Stimulated activated CD8-positive, alpha-beta memory T cell treated with anti-CD3 and anti-CD28 coated beads, Interleukin-4, amount 100 ng/mL, for 24 hours (primary cell): ENCODE data around the gene HAL.
"Not testable (repeated sequence)": the region's sequence is repeated elsewhere in the genome, so short reads cannot be mapped to it uniquely, and the experiment has no call there.

Experiments
- DNase-seq: peaks from one replicate; pipeline ENCODE4 v3.0.0-alpha.2; 2020; ENCODE audit warnings: low read depth

Gene HAL

DNA sequence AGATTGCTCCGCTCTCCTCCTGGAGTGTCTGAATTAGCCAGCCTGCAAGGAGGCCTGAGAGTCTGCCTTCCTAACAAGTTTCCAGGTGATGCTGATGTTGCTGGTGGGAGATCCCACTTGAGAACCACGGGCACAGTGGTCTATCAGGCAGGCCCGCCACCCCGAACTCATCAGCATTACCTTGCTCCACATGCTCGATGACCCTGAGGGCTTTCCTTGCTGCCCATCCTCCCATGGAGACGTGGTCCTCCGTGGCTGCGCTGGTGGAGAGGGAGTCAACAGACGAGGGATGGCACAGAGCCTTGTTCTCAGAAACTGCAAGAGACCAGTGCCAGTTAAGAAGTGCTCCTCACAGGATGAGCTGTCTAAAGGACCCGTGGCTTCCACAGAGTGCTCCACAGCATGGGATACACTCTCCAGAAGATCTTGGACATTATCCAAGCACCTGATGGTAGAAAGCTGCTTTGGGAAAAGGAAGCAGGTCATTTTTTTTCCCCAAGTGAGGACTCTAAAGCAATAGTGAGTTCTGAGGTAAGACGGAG lies 18.3 kb downstream of the HAL start:
- no peak for DNase-seq

DNA sequence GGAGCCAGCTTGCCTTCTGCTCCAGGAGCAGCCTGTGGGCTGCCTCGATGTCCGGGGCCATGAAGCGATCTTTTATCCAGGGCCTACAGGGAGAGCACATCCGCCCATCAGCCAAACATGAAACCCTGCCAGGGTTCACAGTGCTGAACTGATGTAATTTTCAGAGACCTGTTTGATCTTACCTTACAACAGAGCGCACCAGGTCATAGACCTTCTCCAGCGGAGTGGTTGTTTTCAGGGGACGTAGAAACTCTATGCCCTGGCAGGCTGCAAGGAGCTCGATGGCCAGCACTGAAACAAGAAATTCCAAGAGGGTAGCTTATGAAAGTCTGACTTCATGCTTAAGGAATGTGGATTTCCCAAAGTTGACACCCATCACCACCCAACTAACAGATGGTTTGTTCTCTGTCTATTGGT lies 19.7 kb downstream of the HAL start:
- no peak for DNase-seq

DNA sequence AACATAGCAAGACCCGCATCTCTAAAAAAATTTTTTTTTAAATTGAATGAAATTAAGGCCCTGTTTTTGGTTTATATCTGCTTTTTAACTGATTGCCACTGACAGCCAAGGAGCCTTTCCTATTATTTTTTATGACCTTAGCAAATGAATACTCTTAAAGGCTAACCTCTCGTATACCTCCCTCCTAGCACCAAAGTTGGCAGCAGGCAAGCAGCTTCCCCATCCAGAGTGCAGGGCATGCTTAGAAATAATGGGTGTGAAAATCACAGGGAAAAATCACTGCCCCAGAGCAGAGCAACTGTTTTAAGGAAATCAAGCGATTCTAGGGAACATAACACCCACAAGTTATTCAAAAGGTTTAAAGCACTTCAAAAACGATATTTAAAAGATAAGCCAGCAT lies 20.7 kb downstream of the HAL start:
- no peak for DNase-seq

- DNase-seq, result no peak
Observed at GRCh38 chr12:95974358-95974757, 21.8 kb downstream of the HAL start.

DNA sequence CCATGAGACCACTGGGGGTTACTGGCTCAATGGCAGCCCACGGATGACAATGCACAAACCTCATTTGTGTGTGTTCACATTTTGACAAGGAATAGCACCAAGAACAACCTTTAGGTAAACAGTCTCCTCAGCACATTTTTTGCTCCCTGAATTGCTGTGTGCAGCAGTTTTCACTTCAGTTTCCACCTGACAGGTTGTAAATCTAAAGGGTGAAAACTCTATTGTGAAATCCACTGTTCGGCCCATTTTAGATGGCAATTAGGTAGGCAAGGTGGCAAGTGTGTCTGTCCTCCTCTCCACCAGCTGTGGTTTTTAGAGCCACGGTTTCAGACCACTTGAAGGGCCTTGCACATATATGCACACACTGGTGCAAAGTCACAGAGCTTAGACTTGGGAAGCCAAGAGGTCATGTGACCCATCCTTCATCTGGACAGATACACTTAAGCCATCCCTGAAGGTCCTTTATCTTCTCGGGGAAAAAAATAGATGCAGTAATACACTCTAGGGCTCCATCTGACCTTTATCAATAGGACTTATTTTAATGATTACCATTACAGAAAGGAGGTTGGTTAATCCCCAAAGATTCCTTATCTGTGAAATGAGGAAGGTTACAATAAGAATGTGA lies 23.2 kb downstream of the HAL start:
- DNase-seq, result no peak

GRCh38 chr12:95970905-95971304 lies 25.2 kb downstream of the HAL start:
- no peak for DNase-seq

- DNase-seq, result not testable (repeated sequence)
Observed at GRCh38 chr12:95969116-95969515, 27.0 kb downstream of the HAL start.

DNA sequence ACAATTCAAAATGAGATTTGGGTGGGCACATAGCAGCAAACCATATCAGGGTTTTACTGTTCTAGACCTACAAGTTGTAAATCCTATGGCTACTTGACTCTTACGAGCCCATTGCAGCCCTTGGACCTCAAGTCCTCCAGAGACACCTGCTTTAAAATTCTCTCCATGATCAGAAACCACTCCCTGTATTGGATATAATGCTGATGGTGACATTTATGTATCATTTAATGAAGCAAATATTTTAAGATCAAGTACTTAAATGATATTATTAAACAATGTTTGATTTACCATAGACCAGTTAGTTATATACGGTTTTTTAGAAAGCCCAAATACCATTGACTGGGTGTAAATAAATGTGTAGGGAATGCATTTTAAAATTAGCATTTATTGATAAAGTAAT lies 28.8 kb downstream of the HAL start:
- DNase-seq, result no peak

- DNase-seq, result no peak
Observed at GRCh38 chr12:95966287-95966870, 29.8 kb downstream of the HAL start.

GRCh38 chr12:95963096-95963495 lies 33.0 kb downstream of the HAL start:
- DNase-seq, result no peak

DNA sequence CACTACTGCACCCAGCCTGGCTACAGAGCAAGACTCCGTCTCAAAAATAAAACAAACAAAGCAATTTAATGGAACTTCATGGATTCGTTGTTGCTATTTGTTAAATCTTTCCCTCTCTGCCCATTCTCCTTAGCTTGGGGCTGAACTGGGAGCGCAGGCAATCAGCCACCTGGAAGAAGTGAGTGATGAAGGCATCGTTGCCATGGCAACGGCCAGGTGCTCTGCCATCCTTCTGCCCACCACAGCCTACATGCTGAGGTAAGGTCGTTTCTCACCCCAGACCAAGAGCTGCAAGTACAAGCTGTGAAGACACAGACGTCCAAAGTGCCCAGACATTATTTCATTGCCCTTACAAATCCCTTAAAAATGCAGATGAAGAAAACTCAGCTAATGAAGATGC lies 33.9 kb downstream of the HAL start:
- DNase-seq, result no peak

- DNase-seq, result no peak
Observed at GRCh38 chr12:95960241-95960640, 35.9 kb downstream of the HAL start.

- DNase-seq, result no peak
Observed at GRCh38 chr12:95959107-95959506, 37.0 kb downstream of the HAL start.

DNA sequence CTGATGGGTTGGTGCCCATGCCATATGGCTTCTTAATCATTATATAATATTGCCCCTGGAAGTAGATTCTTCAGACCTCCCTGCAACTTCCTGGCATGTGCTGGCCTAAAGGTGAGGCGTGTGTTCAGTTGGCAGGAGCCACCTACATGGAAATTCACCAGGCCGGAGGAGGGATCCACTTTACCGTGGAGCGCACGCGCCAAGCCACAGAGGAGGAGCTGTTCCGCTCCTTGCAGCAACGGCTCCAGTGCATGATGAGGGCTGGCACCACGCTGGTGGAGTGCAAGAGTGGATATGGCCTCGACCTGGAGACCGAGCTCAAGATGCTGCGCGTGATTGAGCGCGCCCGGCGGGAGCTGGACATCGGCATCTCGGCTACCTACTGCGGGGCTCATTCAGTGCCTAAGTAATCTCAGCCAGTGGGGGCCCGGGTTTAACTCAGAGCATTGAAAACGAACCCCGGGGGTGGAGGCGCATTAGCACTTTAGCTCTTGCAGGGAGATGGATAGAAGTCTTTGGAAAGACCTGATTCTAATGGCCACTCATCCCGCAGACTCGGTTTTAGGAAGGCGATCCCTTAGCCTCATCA lies 39.5 kb downstream of the HAL start:
- DNase-seq, result no peak

- DNase-seq, result no peak
Observed at GRCh38 chr12:95955549-95956159, 40.5 kb downstream of the HAL start.

DNA sequence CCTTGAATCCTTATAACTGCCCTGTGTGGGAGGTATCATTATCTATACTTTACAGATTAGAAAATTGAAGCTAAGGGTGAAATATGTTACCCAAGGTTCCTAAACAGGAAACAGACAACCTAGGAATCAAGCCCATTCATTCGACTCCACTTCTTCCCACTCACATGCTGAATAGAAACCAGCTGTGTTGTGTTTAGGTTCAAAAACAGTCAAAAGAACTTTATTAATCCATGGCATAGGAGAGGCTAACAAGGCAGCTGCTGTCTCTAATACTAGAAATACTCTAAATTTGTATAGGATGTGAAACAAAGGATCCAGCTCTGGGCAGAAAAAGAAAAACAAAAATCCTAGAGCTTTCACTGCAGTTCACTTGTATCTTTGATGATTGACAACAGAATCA lies 43.1 kb downstream of the HAL start:
- no peak for DNase-seq

DNA sequence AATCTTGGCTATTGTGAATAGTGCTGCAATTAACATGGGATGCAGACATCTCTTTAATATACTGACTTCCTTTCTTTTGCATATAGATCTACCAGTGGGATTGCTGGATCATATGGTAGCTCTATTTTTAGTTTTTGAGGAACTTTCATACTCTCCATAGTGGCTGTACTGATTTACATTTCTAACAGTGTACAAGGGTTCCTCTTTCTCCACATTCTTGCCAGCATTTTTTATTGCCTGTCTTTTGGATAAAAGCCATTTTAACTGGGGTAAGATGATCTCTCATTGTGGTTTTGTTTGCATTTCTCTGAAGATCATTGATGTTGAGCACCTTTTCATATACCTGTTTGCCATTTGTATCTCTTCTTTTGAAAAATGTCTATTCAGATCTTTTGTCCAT lies 44.6 kb downstream of the HAL start:
- no peak for DNase-seq

- no peak for DNase-seq
Observed at GRCh38 chr12:95949477-95950206, 46.5 kb downstream of the HAL start.

DNA sequence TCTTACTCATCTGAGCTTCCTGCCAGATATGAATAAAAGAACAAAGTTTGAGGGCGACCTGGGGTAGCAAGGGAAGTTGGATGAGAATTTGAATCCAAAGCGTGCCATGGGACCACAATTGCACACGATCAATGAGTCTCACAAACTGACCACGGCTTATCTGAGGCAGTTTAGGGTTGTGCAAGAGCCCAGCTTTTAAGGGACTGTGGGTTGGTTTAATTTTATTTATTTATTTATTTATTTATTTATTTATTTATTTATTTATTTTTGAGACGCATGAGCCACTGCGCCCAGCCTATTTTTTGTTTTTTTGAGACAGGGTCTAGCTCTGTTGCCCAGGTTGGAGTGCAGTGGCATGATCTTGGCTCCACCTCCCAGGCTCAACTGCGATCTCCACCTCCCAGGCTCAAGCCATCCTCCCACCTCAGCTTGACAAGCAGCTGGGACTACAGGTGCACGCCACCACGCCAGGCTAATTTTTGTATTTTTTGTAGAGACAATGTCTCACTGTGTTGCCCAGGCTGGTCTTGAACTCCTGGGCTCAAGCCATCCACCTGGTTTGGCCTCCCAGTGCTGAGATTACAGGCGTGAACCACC lies 51.9 kb downstream of the HAL start:
- no peak for DNase-seq

DNA sequence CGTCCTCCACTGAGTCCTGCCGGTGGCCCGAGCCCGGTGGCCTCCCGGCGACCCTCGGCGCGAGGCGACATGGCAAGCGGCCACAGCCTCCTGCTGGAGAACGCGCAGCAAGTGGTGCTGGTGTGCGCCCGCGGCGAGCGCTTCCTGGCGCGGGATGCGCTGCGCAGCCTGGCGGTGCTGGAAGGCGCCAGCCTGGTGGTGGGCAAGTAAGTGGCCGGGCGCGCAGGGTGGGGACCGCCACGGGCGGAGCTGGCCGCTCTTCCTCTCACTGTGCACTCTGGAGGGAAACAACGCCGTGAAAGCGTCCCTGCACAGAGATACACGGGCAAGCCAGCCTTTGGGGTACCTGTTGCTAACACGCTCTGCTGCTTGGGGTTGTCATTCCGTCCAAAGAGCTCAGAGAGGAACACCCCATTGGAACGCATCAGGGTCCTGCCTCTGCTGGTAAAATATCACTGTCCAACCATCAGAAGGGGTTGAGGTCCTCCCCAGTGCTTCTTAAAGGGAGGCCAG lies 52.8 kb downstream of the HAL start, which contains the start of gene AMDHD1:
Gene AMDHD1, plus strand, starts transcription at position 2 of the 513 bp plus-strand sequence. Its CDS starts 68 bp downstream, at position 70.
- DNase-seq, result peak; percentile 29

- DNase-seq, result peak; percentile 75
Observed at GRCh38 chr12:95942524-95943329, 53.4 kb downstream of the HAL start, which contains the start of gene CCDC38. CCDC38 (minus strand) TSS chr12:95942614; CDS start chr12:95936509, 6,105 bp downstream.
